ENCODE measurements around the gene REM2. TPM values are rescaled to one million over a fixed set of nuclear protein-coding genes. Genes with fewer than 3 reads are reported as not detected.

REM2 gene
- total RNA-seq, 1 experiment from 2014 or later: 1.5 TPM

- DNase-seq (ENCODE audit: low spot score) (no peak), ATAC-seq (no peak)
- H3K4me1 Mint-ChIP-seq: peaks cover 8% of the 10 kb centered on the region
- H3K27me3 Mint-ChIP-seq (ENCODE audit: low read depth): peaks cover 34% of the 10 kb centered on the region
- H3K27ac Mint-ChIP-seq: no peak overlapping the region
- TF ChIP-seq NFATC4 (CRISPR knock-in tag; IDR thresholded peaks at IDR 0.05) (no peak), PRRX2 (CRISPR knock-in tag; IDR thresholded peaks at IDR 0.05) (no peak), AR (CRISPR knock-in tag; IDR thresholded peaks at IDR 0.05) (no peak), SP1 (CRISPR knock-in tag; conservative IDR thresholded peaks at IDR 0.05) (no peak)
- TF ChIP-seq, protein P1, sequence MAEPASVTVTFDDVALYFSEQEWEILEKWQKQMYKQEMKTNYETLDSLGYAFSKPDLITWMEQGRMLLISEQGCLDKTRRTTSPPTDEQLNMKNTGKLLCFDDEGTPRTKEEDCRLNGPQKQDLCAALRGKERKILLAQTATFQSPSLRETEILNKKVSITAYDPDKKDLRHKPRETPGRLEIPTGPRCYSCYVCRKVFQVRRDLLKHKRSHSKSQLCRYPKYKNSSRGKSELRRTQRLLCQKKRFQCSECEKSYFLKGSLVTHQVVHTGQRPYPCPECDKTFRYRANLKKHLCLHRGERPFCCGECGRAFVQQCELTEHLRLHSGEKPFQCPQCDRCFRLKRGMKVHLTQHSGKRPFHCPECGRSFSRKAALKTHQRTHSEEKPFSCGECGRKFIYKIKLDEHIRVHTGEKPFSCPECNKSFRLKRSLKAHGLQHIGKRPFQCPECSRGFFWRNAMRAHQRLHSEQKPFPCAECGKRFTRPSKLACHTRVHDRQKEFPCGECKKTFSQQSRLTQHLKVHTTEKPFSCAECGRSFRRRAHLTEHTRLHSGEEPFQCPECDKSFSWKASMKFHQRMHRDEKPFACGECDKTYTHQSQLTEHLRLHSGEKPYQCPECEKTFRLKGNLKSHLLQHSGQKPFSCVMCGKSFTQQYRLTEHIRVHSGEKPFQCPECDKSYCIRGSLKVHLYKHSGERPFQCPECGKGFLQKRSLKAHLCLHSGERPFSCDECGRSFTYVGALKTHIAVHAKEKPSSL (CRISPR knock-in tag; conservative IDR thresholded peaks at IDR 0.05): no peak
- TF ChIP-seq, protein P2, sequence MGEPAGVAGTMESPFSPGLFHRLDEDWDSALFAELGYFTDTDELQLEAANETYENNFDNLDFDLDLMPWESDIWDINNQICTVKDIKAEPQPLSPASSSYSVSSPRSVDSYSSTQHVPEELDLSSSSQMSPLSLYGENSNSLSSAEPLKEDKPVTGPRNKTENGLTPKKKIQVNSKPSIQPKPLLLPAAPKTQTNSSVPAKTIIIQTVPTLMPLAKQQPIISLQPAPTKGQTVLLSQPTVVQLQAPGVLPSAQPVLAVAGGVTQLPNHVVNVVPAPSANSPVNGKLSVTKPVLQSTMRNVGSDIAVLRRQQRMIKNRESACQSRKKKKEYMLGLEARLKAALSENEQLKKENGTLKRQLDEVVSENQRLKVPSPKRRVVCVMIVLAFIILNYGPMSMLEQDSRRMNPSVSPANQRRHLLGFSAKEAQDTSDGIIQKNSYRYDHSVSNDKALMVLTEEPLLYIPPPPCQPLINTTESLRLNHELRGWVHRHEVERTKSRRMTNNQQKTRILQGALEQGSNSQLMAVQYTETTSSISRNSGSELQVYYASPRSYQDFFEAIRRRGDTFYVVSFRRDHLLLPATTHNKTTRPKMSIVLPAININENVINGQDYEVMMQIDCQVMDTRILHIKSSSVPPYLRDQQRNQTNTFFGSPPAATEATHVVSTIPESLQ (CRISPR knock-in tag; IDR thresholded peaks at IDR 0.05): no peak
- CTCF ChIA-PET: interaction anchor here (0.8 to 4.0 kb wide), 5 partner anchors 19 to 331 kb away, joined by 3 to 52 read pairs (median 7); partner anchors contain the start of gene REM2
- H3K9me3 Mint-ChIP-seq: no peaks in the 10 kb centered on the region
- POLR2A ChIA-PET: no interaction called here
- no peak overlapping the region for H3K4me3 Mint-ChIP-seq
- peaks cover 59% of the 10 kb centered on the region for H3K36me3 Mint-ChIP-seq
These were observed 18.8 kb downstream of the REM2 start for GRCh38 chr14:22901799-22902198.

GRCh38 chr14:22903742-22904087, 20.7 kb downstream of the REM2 start:
- no peak overlapping the region for H3K4me3 Mint-ChIP-seq
- H3K27me3 Mint-ChIP-seq (ENCODE audit: low read depth): peaks cover 15% of the 10 kb centered on the region
- H3K27ac Mint-ChIP-seq: no peak overlapping the region
- H3K36me3 Mint-ChIP-seq: peaks cover 68% of the 10 kb centered on the region
- ChIA-PET CTCF (no interaction called here), POLR2A (no interaction called here)
- ATAC-seq (no peak), DNase-seq (ENCODE audit: low spot score) (no peak)
- no peaks in the 10 kb centered on the region for H3K9me3 Mint-ChIP-seq
- H3K4me1 Mint-ChIP-seq: peaks cover 8% of the 10 kb centered on the region
- TF ChIP-seq SOX15 (CRISPR knock-in tag; IDR thresholded peaks at IDR 0.05): no peak
- TF ChIP-seq PREB (CRISPR knock-in tag; IDR thresholded peaks at IDR 0.05; ENCODE audit: borderline replicate concordance): no peak
- TF ChIP-seq, protein P1 (CRISPR knock-in tag; conservative IDR thresholded peaks at IDR 0.05): no peak
- TF ChIP-seq IRF2 (CRISPR knock-in tag; IDR thresholded peaks at IDR 0.05; ENCODE audit: borderline replicate concordance, low read depth): no peak
- TF ChIP-seq NFE2L1 (CRISPR knock-in tag; IDR thresholded peaks at IDR 0.05): no peak
- TF ChIP-seq, protein P3, sequence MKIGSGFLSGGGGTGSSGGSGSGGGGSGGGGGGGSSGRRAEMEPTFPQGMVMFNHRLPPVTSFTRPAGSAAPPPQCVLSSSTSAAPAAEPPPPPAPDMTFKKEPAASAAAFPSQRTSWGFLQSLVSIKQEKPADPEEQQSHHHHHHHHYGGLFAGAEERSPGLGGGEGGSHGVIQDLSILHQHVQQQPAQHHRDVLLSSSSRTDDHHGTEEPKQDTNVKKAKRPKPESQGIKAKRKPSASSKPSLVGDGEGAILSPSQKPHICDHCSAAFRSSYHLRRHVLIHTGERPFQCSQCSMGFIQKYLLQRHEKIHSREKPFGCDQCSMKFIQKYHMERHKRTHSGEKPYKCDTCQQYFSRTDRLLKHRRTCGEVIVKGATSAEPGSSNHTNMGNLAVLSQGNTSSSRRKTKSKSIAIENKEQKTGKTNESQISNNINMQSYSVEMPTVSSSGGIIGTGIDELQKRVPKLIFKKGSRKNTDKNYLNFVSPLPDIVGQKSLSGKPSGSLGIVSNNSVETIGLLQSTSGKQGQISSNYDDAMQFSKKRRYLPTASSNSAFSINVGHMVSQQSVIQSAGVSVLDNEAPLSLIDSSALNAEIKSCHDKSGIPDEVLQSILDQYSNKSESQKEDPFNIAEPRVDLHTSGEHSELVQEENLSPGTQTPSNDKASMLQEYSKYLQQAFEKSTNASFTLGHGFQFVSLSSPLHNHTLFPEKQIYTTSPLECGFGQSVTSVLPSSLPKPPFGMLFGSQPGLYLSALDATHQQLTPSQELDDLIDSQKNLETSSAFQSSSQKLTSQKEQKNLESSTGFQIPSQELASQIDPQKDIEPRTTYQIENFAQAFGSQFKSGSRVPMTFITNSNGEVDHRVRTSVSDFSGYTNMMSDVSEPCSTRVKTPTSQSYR (CRISPR knock-in tag; IDR thresholded peaks at IDR 0.05): no peak
- TF ChIP-seq, protein P4, sequence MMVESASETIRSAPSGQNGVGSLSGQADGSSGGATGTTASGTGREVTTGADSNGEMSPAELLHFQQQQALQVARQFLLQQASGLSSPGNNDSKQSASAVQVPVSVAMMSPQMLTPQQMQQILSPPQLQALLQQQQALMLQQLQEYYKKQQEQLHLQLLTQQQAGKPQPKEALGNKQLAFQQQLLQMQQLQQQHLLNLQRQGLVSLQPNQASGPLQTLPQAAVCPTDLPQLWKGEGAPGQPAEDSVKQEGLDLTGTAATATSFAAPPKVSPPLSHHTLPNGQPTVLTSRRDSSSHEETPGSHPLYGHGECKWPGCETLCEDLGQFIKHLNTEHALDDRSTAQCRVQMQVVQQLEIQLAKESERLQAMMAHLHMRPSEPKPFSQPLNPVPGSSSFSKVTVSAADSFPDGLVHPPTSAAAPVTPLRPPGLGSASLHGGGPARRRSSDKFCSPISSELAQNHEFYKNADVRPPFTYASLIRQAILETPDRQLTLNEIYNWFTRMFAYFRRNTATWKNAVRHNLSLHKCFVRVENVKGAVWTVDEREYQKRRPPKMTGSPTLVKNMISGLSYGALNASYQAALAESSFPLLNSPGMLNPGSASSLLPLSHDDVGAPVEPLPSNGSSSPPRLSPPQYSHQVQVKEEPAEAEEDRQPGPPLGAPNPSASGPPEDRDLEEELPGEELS (CRISPR knock-in tag; IDR thresholded peaks at IDR 0.05): no peak
- no peak for TF ChIP-seq FOXK1 (CRISPR knock-in tag; IDR thresholded peaks at IDR 0.05)
- no peak for TF ChIP-seq ZNF416 (CRISPR knock-in tag; IDR thresholded peaks at IDR 0.05)
- TF ChIP-seq, protein P5, sequence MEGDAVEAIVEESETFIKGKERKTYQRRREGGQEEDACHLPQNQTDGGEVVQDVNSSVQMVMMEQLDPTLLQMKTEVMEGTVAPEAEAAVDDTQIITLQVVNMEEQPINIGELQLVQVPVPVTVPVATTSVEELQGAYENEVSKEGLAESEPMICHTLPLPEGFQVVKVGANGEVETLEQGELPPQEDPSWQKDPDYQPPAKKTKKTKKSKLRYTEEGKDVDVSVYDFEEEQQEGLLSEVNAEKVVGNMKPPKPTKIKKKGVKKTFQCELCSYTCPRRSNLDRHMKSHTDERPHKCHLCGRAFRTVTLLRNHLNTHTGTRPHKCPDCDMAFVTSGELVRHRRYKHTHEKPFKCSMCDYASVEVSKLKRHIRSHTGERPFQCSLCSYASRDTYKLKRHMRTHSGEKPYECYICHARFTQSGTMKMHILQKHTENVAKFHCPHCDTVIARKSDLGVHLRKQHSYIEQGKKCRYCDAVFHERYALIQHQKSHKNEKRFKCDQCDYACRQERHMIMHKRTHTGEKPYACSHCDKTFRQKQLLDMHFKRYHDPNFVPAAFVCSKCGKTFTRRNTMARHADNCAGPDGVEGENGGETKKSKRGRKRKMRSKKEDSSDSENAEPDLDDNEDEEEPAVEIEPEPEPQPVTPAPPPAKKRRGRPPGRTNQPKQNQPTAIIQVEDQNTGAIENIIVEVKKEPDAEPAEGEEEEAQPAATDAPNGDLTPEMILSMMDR (IDR thresholded peaks at IDR 0.05): no peak
- TF ChIP-seq MYBL2 (CRISPR knock-in tag; IDR thresholded peaks at IDR 0.05): no peak
- no peak for TF ChIP-seq CBFB (CRISPR knock-in tag; IDR thresholded peaks at IDR 0.05; ENCODE audit: low read depth)

Measured in WTC11 (cell line).